ENCODE data around the gene FNDC3B.

FNDC3B gene

GRCh38 chr3:172370419-172370818, 331.0 kb downstream of the FNDC3B start:
- H3K4me3 ChIP-seq (ENCODE audit: control insufficient read depth, low read depth, low read length): no peak overlapping the region
- no peak for DNase-seq (ENCODE audit: low read depth)
- TF ChIP-seq CTCF (conservative IDR thresholded peaks at IDR 0.05; ENCODE audit: control insufficient read depth, insufficient read depth, low read depth, low read length): no peak

DNA sequence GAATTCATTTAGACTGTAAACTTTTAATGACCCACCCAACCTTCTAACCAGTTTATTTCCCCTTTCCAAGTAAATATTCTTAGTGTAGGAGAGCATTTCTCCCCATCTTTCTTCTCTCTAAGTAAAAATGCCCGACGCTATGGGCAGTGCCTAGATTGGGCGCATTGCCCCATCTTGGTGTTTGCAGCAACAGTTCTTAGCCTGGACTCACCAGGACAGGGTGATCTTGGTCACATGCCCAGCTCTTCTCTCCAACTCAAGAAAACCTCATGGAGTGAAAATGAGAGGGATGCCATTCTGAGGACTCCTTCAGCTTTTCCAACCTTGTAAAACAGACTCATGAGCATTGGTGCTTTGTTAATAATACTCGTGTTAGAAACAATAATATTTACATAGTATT, 332.2 kb downstream of the FNDC3B start:
- DNase-seq (ENCODE audit: low read depth): no peak
- TF ChIP-seq CTCF (conservative IDR thresholded peaks at IDR 0.05; ENCODE audit: control insufficient read depth, insufficient read depth, low read depth, low read length): no peak
- H3K4me3 ChIP-seq (ENCODE audit: control insufficient read depth, low read depth, low read length): no peak overlapping the region

DNA sequence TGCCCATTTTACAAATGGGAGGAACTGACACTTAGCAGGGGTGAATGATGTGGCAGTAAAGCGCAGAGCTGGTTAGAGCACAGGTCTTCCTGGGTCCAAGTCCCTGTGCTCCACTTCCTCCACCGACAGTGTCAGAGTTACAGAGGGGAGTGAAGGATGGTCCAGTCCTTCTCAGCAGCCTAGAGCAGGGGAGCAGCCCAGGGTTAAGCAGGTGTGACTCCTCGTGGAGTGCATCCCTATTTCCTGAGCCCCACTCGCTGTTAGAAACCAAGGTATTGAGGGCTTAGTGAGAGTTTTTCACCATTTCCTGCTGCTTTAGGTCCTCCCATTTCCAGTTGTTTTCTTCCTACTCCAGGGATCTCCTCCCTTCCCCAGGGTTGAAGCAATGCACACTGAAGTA, 333.5 kb downstream of the FNDC3B start:
- no peak for DNase-seq (ENCODE audit: low read depth)
- no peak for TF ChIP-seq CTCF (conservative IDR thresholded peaks at IDR 0.05; ENCODE audit: control insufficient read depth, insufficient read depth, low read depth, low read length)
- H3K4me3 ChIP-seq (ENCODE audit: control insufficient read depth, low read depth, low read length): no peak overlapping the region

- no peak for TF ChIP-seq CTCF (conservative IDR thresholded peaks at IDR 0.05; ENCODE audit: control insufficient read depth, insufficient read depth, low read depth, low read length)
These were observed 334.5 kb downstream of the FNDC3B start for GRCh38 chr3:172373912-172374311.

GRCh38 chr3:172375206-172375850, 335.9 kb downstream of the FNDC3B start:
- no peak for DNase-seq (ENCODE audit: low read depth)
- no peak for TF ChIP-seq CTCF (conservative IDR thresholded peaks at IDR 0.05; ENCODE audit: control insufficient read depth, insufficient read depth, low read depth, low read length)
- H3K4me3 ChIP-seq (ENCODE audit: control insufficient read depth, low read depth, low read length): no peak overlapping the region

More at GRCh38 chr3:172373912-172374311, 334.5 kb downstream of the FNDC3B start:
- H3K4me3 ChIP-seq (ENCODE audit: control insufficient read depth, low read depth, low read length): no peak overlapping the region
- DNase-seq (ENCODE audit: low read depth): no peak

GRCh38 chr3:172376402-172376801, 337.0 kb downstream of the FNDC3B start:
- no peak for TF ChIP-seq CTCF (conservative IDR thresholded peaks at IDR 0.05; ENCODE audit: control insufficient read depth, insufficient read depth, low read depth, low read length)
- H3K4me3 ChIP-seq (ENCODE audit: control insufficient read depth, low read depth, low read length): no peak overlapping the region
- no peak for DNase-seq (ENCODE audit: low read depth)

GRCh38 chr3:172376881-172377280, 337.5 kb downstream of the FNDC3B start:
- no peak for TF ChIP-seq CTCF (conservative IDR thresholded peaks at IDR 0.05; ENCODE audit: control insufficient read depth, insufficient read depth, low read depth, low read length)

More at GRCh38 chr3:172376881-172377280, 337.5 kb downstream of the FNDC3B start:
- no peak overlapping the region for H3K4me3 ChIP-seq (ENCODE audit: control insufficient read depth, low read depth, low read length)
- no peak for DNase-seq (ENCODE audit: low read depth)

Measured in fibroblast of mammary gland (primary cell).